Neutrophil (primary cell): Measurements from ENCODE around the gene HDAC11.

Source experiments
- H3K27ac ChIP-seq: fragments of 200-600 bp; sonication (generic); 2 replicates; pipeline ENCODE4 v1.5.1; 2016; ENCODE audit warnings: mild to moderate bottlenecking, moderate library complexity
- H3K27me3 ChIP-seq: fragments of 200-600 bp; sonication (generic); 2 replicates; pipeline ENCODE4 v1.6.0; 2016; ENCODE audit warnings: mild to moderate bottlenecking
- H3K36me3 ChIP-seq: fragments of 200-600 bp; sonication (generic); 2 replicates; pipeline ENCODE4 v1.5.1; 2017
- H3K4me1 ChIP-seq, 2 experiments: fragments of 200-600 bp in 1 of 2; sonication (generic) in 1 of 2; 1 replicate in 1 of 2; 2 replicates in 1 of 2; pipeline versions ENCODE4 v1.5.1 to v1.6.1; 2013 to 2016; ENCODE audit warnings: low read depth in 1 of 2, low read length in 1 of 2, mild to moderate bottlenecking in 1 of 2, moderate library complexity in 1 of 2; ENCODE audit not compliant: control insufficient read depth in 1 of 2, insufficient read depth in 1 of 2
- H3K4me3 ChIP-seq, 2 experiments: fragments of 200-600 bp in 1 of 2; sonication (generic) in 1 of 2; 1 replicate in 1 of 2; 2 replicates in 1 of 2; pipeline ENCODE4 v1.5.1; 2013 to 2016; ENCODE audit warnings: low read depth in 1 of 2, low read length in 1 of 2, mild to moderate bottlenecking in 1 of 2, moderate library complexity in 1 of 2
- H3K9me3 ChIP-seq: fragments of 200-600 bp; sonication (generic); 2 replicates; pipeline ENCODE4 v1.5.1; 2016
- TF ChIP-seq, protein P1 (sequence below): fragments of 200-600 bp; sonication (generic); IDR thresholded peaks from 2 replicates; pipeline ENCODE4 v1.5.1; 2016; ENCODE audit warnings: antibody characterized with exemption

Gene HDAC11

DNA sequence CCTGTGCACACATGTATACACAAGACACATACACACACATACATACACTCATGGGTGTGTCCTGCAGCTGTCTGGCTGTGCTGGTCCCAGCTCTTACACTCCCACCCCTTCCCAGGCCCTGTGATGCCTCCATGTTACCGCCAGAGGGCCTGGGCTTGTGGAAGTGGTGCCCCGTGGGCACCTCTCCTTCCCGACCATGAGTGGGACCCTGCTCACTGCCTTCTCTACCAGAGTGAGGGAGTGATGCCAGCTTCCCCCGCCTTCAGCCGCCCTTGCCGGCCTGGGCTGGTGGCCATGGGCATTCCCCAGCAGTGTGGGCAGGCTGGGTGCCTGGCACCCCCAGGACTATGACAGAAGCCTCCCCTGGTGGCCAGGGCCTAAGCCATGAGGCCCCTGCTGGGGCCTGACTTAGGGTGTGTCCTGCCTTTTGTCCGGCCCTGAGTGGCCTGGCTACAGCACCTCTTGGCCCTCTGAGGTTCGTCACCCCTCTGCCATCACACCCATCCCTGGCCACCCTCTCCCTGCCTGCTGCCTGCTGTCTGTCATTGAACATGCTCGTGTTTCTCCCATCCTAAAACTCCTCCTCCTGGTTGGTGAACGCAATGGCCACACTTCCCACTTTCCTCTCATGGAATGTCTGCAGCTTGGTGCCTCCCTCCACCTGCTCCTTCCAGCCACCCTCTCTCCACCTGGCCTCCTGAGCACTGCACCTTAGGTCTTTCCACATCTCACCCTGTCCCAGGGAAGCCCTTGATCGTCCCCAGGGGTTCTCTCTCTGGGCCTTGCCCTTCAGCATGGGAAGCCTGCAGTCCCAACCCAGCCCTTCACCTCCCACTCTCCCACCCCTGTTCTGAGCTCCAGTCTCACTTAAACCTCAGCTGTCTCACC, 14.6 kb downstream of the HDAC11 start:
- Histone ChIP-seq H3K36me3 (no peaks in the 10 kb centered on the region), H3K27ac (no peak overlapping the region), H3K9me3 (no peaks in the 10 kb centered on the region), H3K4me1 (no peaks in the 10 kb centered on the region), H3K27me3 (no peaks in the 10 kb centered on the region), H3K4me3 (no peak overlapping the region)
- TF ChIP-seq, protein P1, sequence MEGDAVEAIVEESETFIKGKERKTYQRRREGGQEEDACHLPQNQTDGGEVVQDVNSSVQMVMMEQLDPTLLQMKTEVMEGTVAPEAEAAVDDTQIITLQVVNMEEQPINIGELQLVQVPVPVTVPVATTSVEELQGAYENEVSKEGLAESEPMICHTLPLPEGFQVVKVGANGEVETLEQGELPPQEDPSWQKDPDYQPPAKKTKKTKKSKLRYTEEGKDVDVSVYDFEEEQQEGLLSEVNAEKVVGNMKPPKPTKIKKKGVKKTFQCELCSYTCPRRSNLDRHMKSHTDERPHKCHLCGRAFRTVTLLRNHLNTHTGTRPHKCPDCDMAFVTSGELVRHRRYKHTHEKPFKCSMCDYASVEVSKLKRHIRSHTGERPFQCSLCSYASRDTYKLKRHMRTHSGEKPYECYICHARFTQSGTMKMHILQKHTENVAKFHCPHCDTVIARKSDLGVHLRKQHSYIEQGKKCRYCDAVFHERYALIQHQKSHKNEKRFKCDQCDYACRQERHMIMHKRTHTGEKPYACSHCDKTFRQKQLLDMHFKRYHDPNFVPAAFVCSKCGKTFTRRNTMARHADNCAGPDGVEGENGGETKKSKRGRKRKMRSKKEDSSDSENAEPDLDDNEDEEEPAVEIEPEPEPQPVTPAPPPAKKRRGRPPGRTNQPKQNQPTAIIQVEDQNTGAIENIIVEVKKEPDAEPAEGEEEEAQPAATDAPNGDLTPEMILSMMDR: no peak

DNA sequence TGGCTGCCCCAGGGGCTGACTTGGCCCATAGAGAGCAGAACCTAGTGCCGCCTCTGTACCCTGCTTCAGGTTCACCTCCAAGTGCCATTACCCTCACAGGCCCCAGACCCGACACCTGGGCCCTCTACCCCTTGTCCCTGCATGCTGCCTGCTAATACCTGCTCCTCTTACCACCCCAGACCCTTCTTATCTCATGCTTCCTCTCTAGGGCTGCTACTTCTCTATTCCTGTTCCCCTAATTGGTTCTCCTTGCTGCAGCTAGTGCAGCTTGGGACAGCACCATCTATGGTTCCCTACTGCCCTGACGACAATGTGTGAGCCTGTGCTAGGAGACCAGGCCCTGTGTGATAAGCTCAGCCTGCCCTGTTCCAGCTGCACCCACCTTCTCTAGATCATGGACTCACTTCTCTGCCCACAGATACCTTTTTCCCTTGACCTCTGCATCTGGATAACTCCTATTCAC, 15.3 kb downstream of the HDAC11 start:
- Histone ChIP-seq H3K36me3 (no peaks in the 10 kb centered on the region), H3K4me1 (no peaks in the 10 kb centered on the region)
- TF ChIP-seq, protein P1: no peak

DNA sequence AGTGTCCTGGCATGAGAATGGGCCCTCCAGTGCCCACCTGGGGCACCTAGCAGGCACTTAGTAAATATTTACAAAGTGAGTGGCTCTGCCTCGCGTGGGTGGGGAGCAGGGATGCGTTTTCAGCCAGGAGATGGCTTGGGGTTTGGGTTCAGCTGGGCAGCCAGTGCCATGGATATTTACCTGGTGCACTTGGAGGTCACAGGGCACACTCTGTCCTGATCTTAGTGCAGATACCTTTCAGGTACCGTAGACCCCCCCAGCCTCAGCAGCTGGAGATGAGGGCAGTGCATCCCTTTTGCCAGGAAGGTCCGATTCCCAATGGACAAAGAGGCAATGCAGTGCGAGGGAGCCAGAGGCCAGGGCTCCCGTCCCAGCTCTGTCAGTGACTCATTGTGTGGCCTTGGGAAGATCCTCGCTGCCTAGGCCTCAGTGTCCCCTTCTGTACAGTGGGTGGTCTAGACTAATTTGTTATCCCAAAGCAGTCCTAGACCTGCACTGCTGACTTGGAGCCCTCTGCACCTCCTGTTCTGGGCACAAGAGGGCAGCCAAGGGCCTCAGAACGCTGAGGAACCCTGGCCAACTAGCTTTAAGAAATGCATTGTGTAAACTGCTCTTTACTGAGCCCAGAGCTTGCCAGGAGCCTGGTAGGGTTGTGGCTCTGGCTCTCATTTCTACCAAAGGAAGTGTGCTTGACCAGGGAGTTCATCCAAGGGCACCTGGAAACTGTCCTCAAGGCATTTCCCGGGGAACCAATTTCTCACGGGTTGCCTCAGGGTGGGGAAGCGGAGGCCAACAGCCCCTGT, 16.0 kb downstream of the HDAC11 start:
- TF ChIP-seq, protein P1: peak; percentile 41
- Histone ChIP-seq H3K36me3 (no peaks in the 10 kb centered on the region), H3K9me3 (no peaks in the 10 kb centered on the region), H3K27ac (no peak overlapping the region), H3K27me3 (no peaks in the 10 kb centered on the region), H3K4me1 (no peaks in the 10 kb centered on the region), H3K4me3 (no peak overlapping the region)

More for the DNA sequence above, 15.3 kb downstream of the HDAC11 start:
- Histone ChIP-seq H3K27me3 (no peaks in the 10 kb centered on the region), H3K9me3 (no peaks in the 10 kb centered on the region), H3K4me3 (no peak overlapping the region), H3K27ac (no peak overlapping the region)

DNA sequence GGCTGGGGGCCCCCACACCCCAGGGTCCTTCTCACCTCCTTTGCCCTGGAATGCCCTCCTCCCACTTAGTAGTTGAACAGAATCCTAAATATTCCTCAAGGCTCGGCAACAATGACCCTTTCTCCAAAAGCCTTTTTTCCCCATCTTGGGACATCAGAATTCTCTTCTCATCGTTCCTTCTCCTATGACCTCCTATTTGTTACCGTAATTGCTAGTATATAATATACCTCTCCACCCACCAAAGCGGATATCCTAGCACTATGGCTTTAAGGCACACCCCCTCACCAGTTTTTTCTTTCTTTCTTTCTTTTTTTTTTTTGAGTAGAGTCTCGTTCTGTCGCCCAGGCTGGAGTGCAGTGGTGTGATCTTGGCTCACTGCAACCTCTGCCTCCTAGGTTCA, 16.8 kb downstream of the HDAC11 start:
- H3K36me3 ChIP-seq: no peaks in the 10 kb centered on the region
- no peaks in the 10 kb centered on the region for H3K9me3 ChIP-seq
- H3K27ac ChIP-seq: no peak overlapping the region
- TF ChIP-seq, protein P1: no peak
- H3K4me3 ChIP-seq: no peak overlapping the region
- H3K27me3 ChIP-seq: no peaks in the 10 kb centered on the region
- H3K4me1 ChIP-seq: no peaks in the 10 kb centered on the region

DNA sequence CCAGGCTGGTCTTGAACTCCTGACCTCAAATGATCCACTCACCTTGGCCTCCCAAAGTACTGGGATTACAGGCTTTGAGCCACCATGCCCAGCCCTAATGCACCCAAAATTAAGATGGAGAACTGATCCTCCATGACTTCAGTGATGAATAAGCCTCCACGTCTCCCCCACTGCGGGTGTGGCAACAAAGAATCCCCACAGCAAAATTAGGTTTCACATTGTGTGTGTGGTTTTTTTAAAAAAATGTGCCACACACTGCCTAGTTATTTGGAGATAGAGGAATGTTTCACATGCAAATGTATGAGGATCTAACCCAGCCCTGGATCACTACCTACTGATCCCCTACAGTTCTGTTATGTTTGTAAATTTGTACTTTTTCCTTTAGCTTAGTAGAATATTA, 17.3 kb downstream of the HDAC11 start:
- TF ChIP-seq, protein P1: no peak
- H3K9me3 ChIP-seq: no peaks in the 10 kb centered on the region
- no peak overlapping the region for H3K4me3 ChIP-seq
- H3K4me1 ChIP-seq: no peaks in the 10 kb centered on the region
- no peaks in the 10 kb centered on the region for H3K27me3 ChIP-seq
- H3K36me3 ChIP-seq: no peaks in the 10 kb centered on the region
- no peak overlapping the region for H3K27ac ChIP-seq
